Activated CD4-positive, CD25-positive, alpha-beta regulatory T cell (primary cell): ENCODE results near the gene KCTD19.
"Not testable (repeated sequence)": the region's sequence is repeated elsewhere in the genome, so short reads cannot be mapped to it uniquely, and the experiment has no call there.

Source experiments
- DNase-seq, 4 experiments: peaks; one replicate each; lab custom pipeline; 2025; lab: John Stamatoyannopoulos, UW

KCTD19 gene

DNA sequence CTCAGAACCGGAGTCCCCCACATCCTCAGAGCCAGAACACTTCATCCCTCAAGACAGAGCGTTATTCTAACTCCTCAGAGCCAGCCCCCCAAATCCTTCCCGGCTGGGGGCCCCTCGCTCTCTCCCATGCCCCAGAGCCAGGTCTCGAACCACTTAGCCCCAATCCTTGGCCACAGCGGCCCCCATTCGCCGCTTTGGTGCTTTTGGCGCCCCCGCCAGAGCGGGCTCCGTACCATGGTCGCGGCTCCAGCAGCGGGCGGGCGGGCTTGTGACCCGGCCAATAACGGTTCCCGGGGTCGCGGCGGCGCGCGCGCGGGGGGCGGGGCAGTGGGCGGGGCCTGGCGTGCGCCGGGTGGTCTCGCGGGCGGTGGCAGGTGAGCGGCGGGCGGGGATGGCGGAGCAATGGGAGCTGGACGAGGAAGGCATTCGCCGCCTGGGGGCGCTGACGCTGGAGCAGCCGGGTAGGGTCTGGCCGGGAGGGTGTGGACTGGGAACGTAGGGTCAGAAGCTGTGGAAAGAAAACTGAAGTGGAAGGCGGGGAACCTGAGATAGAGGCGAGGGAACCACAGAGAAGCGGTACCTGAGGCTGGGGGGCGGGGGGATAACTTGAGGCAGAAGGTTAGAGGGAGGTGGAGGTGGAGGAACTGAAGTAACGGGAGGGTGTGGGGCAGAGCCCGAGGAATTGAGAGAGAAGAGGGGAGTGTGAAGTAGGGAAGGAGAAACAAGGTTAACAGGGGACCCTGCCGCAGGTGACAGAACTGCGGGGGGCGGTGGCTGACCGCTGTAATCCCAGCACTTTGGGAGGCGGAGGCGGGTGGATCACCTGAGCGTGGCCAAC is at the start of gene KCTD19, which contains the start of gene LRRC36:
KCTD19 (minus strand) TSS at position 270 of the 838 bp plus-strand sequence; CDS start at position 236, 34 bp downstream.
LRRC36 (plus strand) TSS at position 344 of the 838 bp plus-strand sequence; CDS start at position 392, 48 bp downstream.
- peak in 2 of 4 experiments; percentile 14 to 20 for DNase-seq

DNA sequence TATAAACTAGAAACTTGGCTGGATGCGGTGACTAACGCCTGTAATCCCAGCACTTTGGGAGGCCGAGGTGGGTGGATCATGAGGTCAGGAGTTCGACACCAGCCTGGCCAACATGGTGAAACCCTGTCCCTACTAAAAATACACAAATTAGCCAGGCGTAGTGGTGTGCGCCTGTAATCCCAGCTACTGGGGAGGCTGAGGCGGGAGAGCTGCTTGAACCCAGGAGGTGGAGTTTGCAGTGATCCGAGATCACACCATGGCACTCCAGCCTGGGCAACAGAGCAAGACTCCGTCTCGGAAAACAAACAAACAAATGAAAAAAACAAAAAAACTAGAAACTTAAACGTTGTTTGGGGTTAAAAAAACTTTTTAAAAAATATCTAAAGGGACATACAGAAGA is 49.5 kb upstream of the KCTD19 start:
- DNase-seq = not testable (repeated sequence)

- no peak for DNase-seq
Observed at GRCh38 chr16:67372664-67373063, 46.1 kb upstream of the KCTD19 start.

DNA sequence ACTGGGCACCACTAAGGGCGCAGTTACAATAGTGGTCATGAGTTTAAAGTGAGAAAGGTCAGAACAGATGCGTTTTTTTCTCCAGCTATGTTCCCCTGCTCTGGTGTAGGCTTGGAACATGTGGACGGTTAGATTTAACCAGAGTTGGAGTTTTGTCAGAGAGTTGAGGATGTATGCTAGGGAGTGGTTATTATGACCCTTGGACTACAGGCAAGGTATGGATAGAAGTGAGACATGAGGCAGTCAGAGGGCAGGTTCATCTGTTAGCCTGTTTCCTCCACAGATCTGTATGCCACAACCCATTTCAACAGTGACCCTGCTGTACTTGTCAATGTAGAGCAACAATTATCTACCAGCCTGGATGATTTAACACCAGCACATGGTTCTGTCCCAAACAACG is 44.1 kb upstream of the KCTD19 start:
- no peak for DNase-seq

GRCh38 chr16:67364600-67365235 is 38.2 kb upstream of the KCTD19 start:
- no peak for DNase-seq

- no peak for DNase-seq
Observed at GRCh38 chr16:67361038-67361437, 34.5 kb upstream of the KCTD19 start.

- DNase-seq = not testable (repeated sequence)
Observed at GRCh38 chr16:67359540-67360269, 33.2 kb upstream of the KCTD19 start.

DNA sequence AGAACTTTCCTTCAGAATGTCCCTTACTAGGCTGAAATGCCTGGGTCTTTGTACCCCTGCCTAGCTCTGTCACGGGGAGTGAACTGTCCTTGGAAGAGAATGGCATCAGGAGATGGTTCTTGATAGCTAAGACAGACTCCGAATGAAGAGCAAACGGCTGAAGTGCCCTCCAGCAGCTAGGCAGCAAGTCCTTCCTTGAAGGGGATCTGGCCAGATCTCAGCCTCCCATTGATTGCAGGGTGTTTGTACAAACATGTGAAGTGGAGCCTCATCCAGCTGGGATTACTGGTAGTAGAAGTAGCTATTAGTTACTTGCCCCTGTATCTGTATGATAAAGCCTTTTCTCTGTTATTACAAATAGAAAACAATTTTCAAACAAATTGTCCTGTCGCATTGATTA is 31.0 kb upstream of the KCTD19 start:
- DNase-seq = no peak

- DNase-seq = no peak
Observed at GRCh38 chr16:67356396-67356795, 29.9 kb upstream of the KCTD19 start.

DNA sequence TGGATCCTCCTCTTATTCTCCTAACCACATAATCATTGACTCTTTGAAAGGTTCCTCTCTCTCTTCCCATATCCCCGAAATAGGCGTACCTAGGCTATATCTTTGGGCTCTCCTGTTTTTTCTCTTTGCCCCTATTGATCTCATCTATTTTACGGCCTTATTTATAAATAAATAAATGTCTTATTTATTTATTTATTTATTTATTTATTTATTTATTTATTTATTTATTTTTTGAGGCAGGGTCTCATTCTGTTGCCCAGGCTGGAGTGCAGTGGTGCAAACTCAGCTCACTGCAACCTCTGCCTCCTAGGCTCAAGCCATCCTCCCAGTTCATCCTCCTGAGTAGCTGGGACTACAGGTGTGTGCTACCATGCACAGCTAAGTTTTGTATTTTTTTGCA is 25.9 kb upstream of the KCTD19 start:
- DNase-seq = not testable (repeated sequence)

DNA sequence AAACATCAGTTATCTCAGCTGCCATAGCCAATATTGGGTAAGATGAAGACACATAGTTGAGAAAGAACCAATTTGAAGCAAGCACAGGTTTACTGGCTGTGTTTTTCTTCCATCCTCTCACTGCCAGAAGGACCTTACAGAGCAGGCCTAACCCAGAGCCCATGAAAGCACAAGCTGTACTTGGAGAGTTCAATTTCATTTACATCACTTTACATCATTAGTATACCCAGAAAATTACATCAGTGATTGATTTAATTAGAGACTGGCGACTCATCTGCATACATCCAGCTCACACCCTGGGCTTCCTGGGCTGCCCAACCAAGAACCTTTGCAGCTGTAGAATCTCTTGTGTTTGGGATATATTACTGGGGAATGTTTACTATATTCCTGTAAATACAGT is 23.8 kb upstream of the KCTD19 start:
- no peak for DNase-seq

- DNase-seq = no peak
Observed at GRCh38 chr16:67349172-67349571, 22.6 kb upstream of the KCTD19 start.

DNA sequence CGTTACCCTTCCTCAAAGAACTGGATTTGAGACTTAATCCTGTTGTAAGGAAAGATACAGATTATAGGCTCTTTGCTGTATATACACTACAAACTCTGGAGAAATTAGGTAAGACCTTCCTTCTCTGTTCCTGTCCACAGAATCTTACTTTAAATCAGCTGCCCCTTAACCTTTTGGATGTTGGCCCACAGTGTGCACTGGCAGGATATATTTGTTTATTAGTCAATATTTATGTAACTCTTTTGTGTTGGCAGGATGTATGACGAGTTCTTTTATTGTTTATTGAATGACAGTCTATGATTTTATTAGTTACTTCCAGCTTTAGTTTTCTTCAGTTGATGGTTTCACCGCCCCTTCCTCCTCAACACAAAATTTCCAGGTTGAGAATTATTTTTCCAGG is 19.8 kb upstream of the KCTD19 start:
- DNase-seq = no peak

- no peak for DNase-seq
Observed at GRCh38 chr16:67345401-67345800, 18.9 kb upstream of the KCTD19 start.

DNA sequence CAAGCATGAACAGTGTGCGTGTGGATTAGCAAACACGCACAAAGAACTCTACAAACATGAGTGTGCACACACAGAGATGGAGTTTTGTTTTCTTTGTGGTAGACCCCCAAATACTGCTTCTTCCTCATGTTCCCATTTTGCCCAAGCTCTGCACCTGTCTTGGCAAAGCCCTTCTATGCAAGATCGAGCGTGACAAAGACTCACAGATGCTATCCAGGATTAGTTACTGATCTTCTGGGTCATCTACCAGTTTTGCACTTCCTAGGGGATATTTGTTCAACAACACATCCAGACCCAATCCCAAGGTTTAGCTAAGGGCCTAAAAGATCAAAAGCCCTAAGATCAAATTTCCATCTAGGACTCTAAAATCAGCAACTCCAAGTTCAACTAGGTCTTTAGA is 16.1 kb upstream of the KCTD19 start:
- no peak for DNase-seq

- DNase-seq = no peak
Observed at GRCh38 chr16:67341250-67341649, 14.7 kb upstream of the KCTD19 start.

DNA sequence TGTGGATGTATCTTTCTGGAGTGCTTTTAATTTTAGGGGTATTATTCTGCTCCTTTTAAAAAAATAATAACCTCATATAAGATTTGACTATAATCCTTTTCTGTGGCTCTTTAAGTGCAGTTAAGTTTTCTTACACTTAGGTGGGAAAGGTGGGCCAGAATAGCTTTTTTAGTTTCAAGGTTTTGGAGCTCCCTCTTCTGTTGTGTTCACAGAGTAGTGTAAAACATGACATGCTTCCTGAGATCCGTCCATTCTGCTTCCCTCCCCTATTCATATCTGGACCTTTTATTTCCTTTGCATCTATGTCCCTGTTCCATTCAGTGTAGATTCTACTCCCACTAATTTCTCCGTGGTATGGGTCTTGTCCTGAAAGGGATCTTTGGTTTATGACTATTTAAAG is 12.9 kb upstream of the KCTD19 start:
- no peak for DNase-seq

- no peak for DNase-seq
Observed at GRCh38 chr16:67336648-67337047, 10.1 kb upstream of the KCTD19 start.

GRCh38 chr16:67336116-67336515 is 9.6 kb upstream of the KCTD19 start:
- no peak for DNase-seq

DNA sequence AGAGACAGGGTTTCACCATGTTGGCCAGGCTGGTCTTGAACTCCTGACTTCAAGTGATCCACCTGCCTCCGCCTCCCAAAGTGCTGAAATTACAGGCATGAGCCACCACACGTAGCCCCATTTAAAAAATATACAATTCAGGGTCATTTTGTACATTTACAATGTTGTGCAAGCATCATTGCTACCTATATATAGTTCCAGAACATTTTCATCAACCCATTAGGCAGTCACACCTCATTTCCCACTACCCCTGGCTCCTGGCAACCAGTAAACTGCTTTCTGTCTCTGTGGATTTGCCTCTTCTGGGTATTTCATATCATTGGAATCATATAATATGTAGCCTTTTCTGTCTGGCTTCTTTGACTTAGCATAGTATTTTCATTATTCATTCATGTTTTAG is 6.8 kb upstream of the KCTD19 start:
- DNase-seq = no peak

GRCh38 chr16:67329901-67330300 is 3.4 kb upstream of the KCTD19 start:
- DNase-seq = no peak

- DNase-seq = no peak
Observed at GRCh38 chr16:67327743-67328142, 1.2 kb upstream of the KCTD19 start.

GRCh38 chr16:67326115-67326471 is 448 bp downstream of the KCTD19 start:
- DNase-seq = no peak
